GM19239 (cell line): ENCODE results near the gene CHST11.
"Not testable (repeated sequence)": the region's sequence is repeated elsewhere in the genome, so short reads cannot be mapped to it uniquely, and the experiment has no call there.

ENCODE experiments used
- DNase-seq: peaks from one replicate; pipeline ENCODE4 v3.0.0; 2011; ENCODE audit warnings: low spot score; ENCODE audit not compliant: insufficient read length
- FAIRE-seq: peaks from 2 replicates; lab custom pipeline; 2011; peaks lifted over from hg19 to GRCh38; lab: Jason Lieb, UNC

Gene CHST11

GRCh38 chr12:104796475-104796862 is 339.7 kb downstream of the CHST11 start:
- FAIRE-seq: no peak
- no peak for DNase-seq

- DNase-seq: no peak
- no peak for FAIRE-seq
Measured at GRCh38 chr12:104799458-104799857, 342.7 kb downstream of the CHST11 start.

- DNase-seq (no peak), FAIRE-seq (no peak)
Measured at GRCh38 chr12:104801005-104801404, 344.3 kb downstream of the CHST11 start.

GRCh38 chr12:104801427-104801826 is 344.7 kb downstream of the CHST11 start:
- no peak for DNase-seq
- no peak for FAIRE-seq

GRCh38 chr12:104802208-104802607 is 345.5 kb downstream of the CHST11 start:
- no peak for DNase-seq
- no peak for FAIRE-seq

GRCh38 chr12:104805186-104805585 is 348.4 kb downstream of the CHST11 start:
- FAIRE-seq (no peak), DNase-seq (no peak)

- not testable (repeated sequence) for DNase-seq, FAIRE-seq
Measured at GRCh38 chr12:104806194-104806593, 349.4 kb downstream of the CHST11 start.

- FAIRE-seq: no peak
Measured at GRCh38 chr12:104809251-104809650, 352.5 kb downstream of the CHST11 start.

GRCh38 chr12:104809706-104810385 is 353.1 kb downstream of the CHST11 start:
- no peak for FAIRE-seq

More at GRCh38 chr12:104809251-104809650, 352.5 kb downstream of the CHST11 start:
- no peak for DNase-seq

More at GRCh38 chr12:104809706-104810385, 353.1 kb downstream of the CHST11 start:
- DNase-seq: no peak
